Ramos (cell line): ENCODE data around the gene THOP1.

Source experiments
- in situ Hi-C: fragments of 300-500 bp; cut with MboI; formaldehyde crosslinking; loops from one replicate; pipeline ENCODE4 v1.14.3; 2022; ENCODE audit warnings: low sequenced_read_pairs; ENCODE audit not compliant: unreplicated experiment

Gene THOP1

DNA sequence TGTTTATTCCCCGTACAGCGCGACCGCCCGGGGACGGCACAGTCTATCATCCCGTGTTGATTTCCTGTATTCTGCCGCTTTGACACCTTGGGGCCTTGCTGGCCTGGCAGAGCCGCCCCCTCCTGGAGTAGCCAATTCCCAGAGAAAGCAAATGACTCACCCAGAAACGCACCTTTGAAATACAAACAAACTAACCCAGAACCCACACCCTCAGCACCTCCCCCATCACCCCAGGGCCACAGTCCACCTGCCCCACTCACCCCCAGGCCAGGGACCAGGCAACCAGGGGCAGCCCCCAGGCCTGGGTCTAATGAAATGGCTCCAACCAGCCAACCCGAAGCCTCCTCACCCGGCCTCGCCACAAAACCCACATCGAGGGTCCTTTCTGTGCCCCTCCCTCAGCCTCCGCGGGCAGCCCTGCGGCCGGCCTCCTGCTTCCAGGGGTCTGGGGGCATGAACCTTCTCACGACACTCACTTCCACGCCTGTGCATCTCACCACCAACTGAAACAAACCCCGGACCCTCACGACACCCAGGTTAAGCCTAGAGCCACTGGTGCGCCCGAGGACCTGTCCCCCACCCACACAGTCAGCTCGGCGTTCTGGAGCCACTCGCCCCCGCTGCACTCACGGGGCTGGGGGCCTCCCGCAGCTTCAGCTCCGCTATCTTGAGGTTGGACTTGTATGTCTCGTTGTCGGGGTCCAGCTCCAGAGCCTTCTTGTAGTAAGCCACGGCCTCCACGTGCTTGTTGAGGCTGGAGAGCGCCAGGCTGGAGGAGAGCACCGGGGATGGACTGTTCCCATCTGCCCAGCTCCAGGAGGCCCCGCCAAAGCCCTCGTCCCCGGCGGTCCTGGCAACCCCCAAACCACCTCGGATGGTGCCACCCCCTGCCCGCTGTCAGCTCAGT is 23.2 kb upstream of the THOP1 start:
- in situ Hi-C loops, result no loop called here

DNA sequence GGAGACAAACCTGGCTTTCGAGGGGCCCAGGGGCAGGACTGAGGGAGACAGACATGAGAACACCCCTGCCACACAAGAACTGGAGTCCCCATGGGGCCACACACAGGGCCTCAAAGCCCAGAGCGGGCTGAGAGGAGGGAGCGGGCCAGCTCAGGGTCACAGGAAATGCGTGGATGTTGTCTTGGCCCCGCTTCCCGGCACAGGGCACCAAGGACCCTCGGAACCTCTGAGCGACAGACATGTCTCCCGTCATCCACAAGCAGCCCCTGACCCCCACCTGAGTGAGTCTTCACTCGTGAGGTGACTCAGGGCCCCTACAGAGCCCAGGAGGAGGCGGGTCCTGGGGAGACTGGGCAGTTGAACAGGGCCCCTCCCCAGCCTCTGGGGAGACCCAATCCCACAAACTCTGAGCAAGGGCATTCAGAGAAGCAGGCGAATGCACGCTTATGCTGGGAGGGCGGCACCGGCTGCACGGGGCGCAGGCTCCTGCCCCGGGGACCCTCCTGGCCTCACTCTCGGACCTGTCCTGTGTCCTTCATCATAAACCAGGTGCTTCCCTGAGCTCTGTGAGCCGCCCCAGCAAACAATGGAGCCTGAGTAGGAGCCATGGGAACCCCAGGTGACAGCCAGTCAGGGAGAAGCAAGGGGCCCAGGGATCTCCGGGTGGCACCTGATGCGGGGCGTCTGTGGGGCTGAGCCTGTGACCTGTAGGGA is 22.4 kb upstream of the THOP1 start:
- in situ Hi-C loops, result no loop called here

DNA sequence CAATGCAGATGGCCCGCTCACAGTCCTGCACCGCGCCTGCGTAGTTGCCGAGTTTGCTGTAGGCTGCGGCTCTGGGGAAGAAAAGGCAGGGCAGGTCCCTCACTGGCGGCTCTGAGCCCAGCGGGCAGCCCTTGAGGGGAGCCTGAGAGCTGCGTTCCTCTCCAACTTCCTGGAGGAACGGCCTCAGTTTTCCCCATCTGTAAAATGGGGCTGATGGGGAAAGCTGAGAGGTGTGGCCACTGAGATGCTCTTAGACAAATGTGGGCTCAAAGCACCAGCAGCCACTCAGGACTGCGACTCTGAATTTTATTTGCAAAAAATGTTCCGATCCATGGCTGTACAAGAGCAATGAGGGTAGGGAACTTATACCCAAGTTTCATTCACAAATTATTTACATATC is 21.6 kb upstream of the THOP1 start:
- in situ Hi-C loops, result no loop called here

DNA sequence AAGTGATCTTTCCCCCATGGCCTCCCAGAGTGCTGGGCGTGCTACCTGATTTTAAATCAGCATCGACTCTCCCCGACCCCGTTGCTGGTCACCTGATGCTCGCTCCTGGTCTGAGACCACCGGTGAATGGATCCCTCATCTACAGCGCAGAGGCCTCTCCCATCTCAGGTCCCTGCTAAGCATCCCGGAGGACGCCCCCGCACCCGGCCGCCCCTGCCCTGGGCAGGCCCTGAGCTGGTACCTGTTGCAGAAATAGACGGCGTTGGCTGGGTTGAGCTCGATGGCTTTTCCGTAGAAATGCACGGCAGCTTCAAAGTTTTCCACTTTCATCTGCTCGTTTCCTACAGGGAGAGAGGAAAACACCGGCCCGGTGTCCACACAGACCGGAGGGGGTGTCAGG is 20.4 kb upstream of the THOP1 start:
- in situ Hi-C loops, result no loop called here

DNA sequence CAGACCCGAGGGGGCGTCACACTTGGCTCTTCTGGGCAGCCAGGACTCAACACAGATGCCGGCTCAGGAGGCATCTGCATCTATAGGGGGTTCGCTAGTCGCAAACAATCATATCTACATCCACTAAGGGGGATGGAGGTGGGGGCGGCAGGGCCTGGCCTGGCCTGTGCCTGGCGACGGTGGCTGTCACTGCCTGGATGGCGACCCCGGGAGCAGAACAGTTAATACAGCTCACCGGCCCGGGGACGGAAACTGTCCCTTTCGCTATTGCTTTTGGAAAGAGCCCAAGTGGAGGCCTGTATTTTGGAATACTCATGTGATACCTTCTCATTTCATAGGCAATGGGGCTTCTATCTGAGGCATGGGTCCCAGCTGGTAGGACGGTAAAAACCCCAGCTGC is 19.9 kb upstream of the THOP1 start:
- in situ Hi-C loops, result no loop called here

DNA sequence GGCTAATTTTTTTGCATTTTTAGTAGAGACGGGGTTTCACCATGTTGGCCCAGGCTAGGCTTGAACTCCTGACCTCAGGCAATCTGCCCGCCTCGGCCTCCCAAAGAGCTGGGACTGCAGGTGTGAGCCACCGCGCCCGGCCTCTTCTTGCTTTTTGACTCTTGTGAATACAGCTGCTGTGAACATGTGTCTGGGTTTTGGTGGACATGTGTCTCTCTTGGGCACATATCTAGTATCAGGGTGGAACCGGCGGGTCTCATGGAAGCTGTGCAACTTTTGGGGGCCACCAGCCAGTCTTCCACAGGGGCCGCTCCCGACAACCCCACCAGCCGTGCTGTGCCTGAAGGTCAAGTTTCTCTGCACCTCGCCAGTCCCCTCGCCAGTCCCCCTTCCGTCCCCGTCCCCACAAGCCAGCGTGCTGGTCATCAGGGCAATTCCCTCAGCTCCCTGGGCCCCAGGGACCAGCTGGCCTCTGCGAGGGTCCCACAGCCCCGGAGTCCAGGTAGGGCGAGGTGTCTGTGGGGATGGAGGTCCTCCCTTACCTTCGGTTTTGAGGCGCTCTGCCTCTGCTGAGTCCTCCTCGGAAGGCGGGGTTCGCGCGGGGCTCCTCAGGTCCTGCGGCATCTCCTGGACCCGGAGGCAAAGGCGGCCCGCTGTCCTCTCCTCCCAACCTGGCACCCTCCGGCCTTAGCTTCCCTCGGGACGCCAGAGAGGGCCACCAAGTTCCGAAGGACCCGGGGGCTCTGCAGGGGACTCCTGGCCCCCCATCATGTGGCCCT is 18.5 kb upstream of the THOP1 start:
- in situ Hi-C loops, result no loop called here

DNA sequence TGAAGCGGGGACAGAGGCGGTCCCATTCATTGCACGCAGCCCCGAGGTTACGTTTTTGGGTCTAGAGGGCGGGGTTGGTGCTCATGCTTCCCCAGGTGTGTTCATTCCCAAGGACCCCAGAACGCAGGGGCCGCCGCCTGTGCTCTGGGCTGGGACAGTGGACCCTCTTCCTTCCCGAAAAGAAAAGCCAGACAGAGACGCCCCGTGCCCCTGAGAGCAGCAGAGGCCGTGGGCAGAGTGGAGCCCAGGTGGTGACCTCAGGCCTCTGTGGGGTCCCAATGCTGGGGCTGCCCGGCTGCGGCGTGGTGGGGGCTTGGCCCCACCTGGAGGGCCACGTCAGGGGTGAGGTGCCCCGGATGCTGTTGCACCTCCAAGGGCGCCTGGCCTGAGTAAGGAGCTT is 17.6 kb upstream of the THOP1 start:
- in situ Hi-C loops, result no loop called here

DNA sequence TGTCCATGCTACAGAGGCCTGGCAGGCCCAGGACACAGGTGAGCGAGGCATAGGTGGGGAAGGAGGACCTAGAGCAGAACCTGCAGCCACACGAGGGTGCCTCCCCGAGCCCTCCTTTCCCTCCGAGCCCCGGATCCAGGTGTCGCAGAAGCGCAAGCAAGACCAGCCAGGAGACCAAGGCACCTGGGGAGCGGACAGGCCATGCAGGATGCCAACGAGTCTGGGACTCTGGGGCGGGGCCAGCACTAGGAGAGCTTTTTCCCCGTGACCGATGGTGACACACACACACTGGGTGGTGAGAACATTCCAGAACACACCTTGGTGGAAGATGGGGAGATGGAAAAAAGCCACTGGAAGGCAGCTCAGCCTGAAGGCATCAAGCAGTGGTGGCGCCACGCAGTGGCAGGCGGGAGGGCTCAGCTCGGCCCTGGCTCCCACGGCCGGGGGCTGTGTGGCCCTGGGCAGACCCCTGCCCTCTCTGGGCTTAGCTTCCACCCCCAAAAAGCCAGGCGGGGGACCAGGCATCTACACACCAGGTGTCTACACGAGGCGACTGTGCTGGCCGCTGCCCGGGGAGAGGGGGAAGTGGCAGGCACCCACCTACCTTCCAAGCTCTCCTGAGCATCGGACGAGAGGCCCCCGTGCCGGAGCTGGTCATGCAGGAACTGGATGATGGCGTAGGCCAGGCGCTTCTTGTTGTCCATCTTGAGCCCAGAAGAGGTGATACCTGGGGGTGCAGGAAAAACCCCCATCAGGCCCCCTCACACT is 16.8 kb upstream of the THOP1 start:
- in situ Hi-C loops, result no loop called here

DNA sequence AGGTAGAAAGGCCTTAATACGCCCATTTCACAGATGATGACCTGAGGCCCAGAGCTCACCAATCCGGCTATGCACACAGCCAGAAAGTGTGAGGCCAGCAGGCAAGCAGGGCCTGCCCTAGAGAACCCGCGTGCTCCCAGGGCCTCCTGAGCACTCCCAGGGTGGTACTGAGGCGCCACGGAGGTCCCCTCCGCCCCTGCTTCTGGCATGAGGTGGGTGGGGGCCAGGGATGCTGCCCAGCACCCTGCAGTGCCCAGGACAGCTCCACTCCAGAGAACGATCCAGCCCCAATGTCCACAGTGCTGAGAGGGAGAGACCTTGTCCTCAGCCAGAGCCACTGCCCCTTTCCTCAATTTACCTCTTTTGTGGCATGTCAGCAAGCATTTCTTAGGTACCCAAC is 16.1 kb upstream of the THOP1 start:
- in situ Hi-C loops, result no loop called here

DNA sequence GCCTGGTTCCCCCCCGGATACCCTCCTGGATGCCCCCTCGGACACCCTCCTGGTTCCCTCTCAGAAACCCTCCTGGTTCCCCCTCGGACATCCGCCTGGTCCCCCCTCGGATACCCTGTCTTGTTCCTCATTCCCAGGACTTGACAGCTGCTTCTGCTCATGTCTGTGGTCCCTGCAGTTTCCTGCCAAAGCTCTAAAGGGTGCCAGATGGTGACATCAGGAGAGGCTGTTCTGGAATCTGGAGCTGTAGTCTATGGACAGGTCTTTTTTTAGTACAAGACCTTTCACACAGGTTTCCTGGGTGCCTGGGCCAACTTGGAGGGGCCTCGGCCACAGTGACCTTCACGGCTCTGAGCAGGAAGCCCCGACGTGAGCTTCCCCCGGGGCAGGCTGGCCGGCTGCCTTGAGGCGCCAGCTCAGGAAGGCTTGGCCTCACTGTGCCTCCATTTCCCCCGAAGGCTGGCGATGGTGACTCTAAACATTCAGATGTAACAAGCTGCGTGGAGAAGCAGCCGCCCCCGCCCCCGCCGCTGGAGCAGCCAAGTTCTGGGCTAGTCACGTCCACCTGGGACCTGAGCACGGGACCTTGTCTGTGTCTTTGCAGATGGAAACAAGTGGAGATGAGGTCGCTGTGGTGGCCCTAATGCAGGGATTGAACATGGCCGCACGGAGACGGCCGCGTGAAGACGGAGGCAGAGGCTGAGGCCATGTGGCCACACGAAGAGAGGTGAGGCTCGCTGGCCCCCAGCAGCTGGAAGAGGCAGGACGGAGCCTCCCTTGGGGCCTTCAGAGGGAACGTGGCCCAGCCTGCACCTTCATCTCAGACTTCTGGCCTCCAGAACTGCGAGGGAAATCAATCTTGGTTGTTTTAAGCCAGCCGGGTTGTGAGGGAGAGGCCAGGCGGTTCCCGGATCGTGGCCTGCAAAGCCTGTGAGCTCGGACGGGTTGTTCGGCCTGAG is 15.0 kb upstream of the THOP1 start:
- in situ Hi-C loops, result no loop called here

DNA sequence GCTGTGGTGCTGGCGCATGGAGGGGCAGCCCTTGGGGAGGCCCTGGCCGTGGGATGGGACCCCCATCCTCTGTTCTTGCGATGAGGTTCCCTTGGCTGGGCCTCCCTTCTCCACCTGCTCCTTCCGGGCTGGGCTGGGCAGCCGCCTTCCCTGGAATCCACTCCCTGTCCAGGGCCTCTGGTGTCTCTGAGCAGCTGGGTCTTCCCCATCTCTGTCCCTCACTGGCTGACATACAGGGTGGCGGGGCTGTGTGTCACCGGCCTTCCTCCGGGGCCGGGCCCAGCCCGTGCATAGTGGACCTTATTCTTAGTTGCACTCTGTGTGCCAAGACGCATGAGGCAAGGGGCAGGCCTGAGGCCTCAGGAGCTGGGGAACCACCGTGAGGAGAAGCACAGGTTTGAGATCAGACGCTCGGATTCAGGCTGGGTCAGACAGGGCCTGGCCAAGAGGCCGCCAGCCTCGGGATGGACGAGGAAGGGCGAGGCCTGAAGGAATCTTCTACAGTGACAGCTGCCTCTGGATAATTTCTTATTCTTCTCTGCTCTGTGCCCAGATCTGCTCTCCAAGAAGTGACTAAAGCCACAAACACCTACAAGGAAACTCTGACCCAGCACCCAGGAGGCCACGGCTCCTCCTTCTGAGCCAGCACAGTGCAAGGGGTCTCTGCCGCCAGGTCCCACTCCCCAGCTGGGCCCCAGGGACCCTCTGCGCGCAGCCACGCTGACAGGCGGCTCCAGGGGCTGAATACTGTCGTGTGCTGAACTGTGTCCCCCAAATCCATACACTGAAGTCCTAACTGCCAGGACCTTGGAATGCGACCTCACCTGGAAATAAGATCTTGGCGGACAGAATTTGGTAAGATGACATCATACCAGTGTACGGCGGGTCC is 13.3 kb upstream of the THOP1 start:
- in situ Hi-C loops, result no loop called here

DNA sequence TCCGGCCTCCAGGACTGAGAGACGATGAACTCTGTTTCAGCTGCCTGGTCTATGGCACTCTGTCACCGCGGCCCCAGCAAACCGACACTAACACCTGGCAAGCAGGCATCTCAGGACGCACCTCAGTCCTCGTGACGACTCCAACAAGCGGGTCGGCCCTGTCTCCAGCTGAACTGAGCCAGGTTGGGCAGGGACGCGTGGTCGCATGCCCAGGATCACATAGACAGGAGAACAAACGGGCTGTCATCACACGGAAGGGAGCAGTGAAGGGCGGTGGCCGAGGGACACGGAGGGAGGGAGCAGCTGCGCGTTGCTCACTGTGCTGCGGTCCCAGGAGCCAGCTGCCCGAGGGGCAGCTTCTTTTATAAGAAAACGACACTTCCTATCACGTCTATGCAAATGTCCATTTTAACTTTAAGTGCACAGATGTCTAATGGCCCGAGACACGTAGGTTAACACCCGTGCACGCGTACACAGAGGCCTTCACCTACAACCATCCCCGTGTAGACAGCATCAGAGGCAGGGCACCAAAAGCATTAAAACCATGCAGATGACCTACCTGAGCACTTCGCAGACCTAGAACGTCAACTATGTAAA is 11.1 kb upstream of the THOP1 start:
- in situ Hi-C loops, result no loop called here

DNA sequence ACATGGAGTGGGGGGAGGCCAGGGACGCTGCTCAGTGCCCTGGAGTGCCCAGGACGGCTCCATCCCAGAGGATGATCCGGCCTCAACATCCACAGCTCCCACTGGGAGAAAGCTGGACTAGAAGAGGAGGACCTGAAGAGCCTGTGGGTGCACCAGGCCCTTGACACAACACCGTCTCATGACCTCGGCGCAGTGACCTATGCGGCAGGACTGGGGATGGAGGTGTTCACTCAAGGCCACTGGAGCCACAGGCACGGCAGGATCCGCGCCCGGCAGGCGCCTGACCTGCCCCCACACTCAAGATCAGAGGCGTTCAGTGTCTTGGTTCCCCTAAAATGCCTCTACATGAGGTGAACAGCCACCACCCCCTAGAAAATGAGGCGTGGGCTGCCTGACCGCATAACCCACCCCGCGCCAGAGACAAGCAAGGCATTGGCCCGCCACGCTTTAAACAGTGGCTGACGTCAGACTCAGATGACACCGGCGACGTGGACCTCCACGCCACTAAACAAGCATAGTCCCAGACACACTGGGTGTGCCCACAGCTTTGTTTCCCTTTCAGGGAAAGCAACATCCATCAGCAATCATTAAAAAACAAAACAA is 10.2 kb upstream of the THOP1 start:
- in situ Hi-C loops, result no loop called here

DNA sequence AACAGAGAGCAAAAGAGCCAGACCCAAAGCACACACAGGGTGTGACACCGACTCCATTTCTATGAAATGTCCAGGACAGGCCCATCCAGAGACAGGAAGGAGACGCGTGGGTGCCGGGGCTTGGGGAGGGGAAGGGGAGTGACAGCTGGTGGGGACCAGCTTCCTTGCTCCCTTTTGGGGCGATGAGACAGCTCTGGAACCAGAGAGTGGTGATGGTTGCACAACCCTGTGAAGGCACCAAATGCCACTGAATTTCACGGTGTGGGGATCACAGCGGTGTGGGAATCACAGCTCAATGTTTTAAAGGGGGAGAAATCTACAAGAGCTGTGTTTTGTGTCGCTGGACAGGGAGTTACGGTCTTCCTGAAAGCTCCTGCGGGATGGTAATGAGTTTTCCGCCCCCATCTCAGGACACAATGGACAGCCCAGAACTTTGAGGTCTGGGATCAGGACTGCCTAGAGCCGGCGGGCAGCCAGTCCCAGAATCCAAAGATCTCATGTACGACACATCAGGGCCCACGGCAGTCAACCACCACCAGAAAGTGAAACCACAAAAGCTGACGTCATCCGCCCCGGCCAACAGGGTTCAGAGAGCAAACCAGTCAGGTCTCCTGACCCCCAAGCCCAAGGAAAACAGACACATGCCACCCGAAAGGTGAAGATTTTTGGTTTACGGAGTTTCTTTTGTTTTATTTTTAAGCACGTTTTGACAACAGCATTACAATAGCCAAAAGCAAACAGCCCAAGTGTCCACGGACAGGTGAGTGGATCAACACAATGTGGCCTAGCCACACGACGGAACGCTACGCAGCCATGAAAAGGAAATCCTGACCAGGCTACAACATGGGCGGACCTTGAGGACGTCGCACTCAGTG is 9.5 kb upstream of the THOP1 start:
- in situ Hi-C loops, result no loop called here

DNA sequence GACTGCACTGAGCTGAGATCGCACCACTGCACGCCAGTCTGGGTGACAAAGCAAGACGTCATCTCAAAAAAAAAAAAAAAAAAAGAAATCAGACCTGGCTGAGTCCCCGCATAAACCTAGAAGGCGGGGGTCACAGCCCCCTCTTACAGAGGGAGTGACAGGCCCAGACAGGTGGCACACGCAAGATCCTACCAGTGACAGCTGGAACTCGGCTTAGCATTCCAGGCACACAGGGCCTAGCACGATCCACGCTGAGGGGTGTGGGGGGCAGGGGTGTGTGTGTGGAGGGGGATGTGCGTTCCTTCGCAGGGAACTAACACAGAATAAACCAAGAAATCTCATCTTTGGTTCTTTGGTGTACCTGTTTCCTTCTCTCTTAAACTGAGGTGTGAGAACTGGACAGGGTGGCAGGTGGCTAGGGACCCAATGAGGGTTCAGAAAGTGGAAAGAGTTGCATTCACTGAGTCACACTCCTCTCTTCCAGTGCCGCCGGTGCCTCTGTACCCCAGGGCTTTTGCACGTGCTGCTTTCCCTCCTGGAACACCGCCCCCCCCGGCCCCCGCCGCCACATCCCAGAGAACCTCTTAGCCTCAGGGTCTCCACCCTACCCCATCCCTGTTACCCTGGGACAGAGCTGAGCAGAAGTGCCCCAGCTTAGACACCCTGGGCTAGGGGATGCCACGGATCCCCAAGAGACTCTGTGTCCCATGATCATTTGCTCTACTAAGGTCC is 7.2 kb upstream of the THOP1 start:
- in situ Hi-C loops, result no loop called here
